ENCODE measurements around the gene SPTBN4.
"Not testable (repeated sequence)": the region's sequence is repeated elsewhere in the genome, so short reads cannot be mapped to it uniquely, and the experiment has no call there.

Gene SPTBN4

DNA sequence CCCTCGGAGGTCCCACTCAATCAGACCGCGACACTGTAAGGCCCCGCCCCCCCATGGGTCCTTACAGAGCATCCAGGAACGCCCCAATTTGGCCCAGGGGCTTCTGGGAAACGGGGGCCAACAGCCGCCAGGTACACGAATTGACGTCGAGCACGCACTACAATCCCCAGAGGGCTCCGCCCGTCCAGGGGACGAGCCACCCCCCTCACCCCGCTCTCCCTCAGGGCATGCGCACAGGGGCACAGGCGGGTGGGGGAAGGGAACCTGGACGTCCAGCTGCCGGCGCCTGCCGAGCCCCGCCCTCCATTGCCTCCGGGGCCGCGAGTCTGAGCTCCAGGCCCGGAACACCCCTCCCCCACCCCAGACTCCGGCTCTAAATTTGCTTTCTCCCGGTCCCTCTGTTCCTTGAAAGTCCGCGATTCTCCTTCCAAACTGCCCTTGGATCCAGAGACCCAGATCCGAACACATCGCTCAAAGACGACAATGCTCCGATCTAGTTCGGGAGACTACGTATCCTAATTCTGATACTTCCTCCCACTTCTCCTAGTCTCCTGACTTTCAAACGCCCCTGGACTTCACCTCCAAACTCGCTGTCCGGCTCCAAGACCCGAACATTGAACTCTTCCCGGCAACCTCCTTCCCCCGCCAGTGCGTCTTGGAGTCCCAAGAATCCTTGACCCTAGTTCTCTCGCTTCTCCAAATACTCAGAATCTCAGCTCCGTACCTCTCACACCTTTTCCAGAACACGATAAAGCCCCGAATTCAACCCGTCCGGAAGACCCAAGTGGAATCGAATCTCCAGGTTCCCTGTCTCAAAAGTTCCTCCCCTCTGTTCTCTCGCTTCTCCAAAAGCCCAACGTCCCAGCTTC, 23.4 kb upstream of the SPTBN4 start:
- Histone ChIP-seq H3K9ac (ENCODE audit: low read depth, low read length) (peak overlapping the region; percentile 99), H3K27me3 (ENCODE audit: control insufficient read depth, insufficient read depth, low read length) (no peaks in the 10 kb centered on the region), H3K4me1 (ENCODE audit: control insufficient read depth, insufficient read depth, low read length) (peaks cover 18% of the 10 kb centered on the region), H3K4me2 (ENCODE audit: low read length) (peak overlapping the region; percentile 95), H3K4me3 (ENCODE audit: low read length) (peak overlapping the region; percentile 99), H3K9me3 (replicated peaks; ENCODE audit: low read length) (no peaks in the 10 kb centered on the region), H3K36me3 (ENCODE audit: insufficient read depth, low read length) (peaks cover 28% of the 10 kb centered on the region)

DNA sequence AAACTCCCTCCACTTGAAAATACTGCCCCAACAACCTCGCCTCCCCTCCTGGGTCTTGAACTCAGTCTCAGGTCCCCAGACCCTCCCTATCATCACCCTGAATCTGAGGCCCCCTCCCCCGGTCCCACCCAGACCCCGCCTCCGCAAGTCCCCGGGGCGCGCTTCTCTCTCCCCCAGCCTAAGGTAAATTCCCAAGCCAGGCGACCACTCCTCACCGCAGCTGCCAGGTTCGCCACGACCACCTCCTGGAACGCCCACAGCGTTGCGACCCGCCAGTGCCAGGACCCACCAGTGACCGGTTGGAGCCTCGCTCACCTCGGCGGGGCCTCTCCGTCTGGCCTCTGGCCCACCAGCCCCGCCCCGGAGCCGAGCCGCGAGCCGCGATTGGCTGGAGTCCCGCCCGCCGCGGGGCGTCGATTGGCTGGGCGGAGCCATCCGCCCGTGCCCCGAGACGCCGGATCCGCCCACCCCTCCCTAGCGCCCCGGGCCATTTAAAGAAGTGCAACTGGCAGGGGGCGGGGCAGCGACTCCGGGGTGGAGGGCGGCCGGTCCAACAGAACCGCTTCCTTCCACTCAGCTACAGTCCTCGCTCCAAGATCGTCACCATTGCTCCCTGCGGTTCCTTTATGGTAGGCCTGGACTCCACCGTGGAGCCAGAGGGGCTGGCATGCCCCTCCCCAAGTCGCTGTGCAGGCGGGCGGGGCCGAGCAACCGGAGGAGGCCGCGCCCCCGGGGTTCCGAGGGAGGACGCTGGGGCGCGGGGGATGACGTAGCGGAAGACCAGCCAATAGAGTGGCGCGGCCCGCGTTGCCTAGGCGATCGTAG, 22.6 kb upstream of the SPTBN4 start, which contains the start of gene SERTAD3:
Gene SERTAD3 (minus strand): TSS at position 336 of the 825 bp plus-strand sequence. CDS start 2,255 bp downstream, outside the sequence.
- H3K4me2 ChIP-seq (ENCODE audit: low read length), result peak within 1 kb of the TSS; percentile 95
- H3K27me3 ChIP-seq (ENCODE audit: control insufficient read depth, insufficient read depth, low read length), result no peaks in the 10 kb centered on the region
- H3K4me1 ChIP-seq (ENCODE audit: control insufficient read depth, insufficient read depth, low read length), result peaks cover 18% of the 10 kb centered on the region
- peak within 1 kb of the TSS; percentile 99 for H3K9ac ChIP-seq (ENCODE audit: low read depth, low read length)
- peak within 1 kb of the TSS; percentile 99 for H3K4me3 ChIP-seq (ENCODE audit: low read length)
- no peaks in the 10 kb centered on the region for H3K9me3 ChIP-seq (replicated peaks; ENCODE audit: low read length)
- H3K36me3 ChIP-seq (ENCODE audit: insufficient read depth, low read length), result peaks cover 32% of the 10 kb centered on the region

DNA sequence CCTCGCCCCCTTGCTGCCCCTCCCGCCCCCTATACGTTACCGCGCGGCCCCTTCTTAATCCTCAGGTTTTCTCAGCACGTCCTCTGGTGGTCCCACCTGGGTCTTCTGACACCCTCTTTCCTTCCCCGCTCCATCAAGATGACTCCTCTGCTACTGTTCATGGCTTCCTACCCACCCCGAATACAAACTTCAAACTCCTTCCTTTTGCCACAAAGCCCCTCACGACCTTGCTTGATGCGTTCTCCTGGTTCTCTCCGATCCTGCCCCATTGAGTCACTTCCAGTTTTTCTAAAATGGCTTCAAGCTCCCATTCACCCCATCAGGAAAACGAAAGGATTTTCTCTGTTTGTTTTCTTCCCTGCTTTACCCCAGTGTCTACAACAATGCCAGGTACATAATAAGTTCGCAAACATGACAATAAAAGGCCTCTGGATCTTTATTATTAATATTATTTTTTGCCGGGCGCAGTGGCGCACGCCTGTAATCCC, 21.9 kb upstream of the SPTBN4 start:
- Histone ChIP-seq H3K9ac (ENCODE audit: low read depth, low read length) (peak overlapping the region; percentile 99), H3K4me2 (ENCODE audit: low read length) (peak overlapping the region; percentile 92)

DNA sequence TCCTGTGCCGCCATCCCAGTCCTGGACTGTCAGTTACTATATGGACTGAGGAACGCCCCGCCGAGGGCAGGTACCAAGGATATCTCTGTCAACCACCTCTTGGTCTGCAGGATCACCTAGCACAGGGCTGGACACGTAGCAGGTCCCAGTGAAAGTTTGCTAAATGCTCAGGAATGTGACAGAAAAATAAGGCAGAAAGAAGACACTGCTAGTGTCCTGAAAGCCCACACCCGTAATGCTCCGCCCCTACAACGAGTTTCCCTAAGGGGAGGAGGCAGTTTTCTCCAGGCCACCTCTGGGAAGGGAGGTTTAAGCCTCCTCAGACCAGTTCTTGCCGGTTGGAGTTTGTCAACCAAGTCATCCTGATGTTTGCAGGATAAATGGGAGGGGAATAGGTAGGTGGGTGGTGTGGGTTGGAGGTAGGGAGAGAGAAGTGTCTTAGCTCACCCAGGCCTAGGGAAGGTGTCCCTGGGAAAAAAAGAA, 21.0 kb upstream of the SPTBN4 start:
- H3K4me1 ChIP-seq (ENCODE audit: control insufficient read depth, insufficient read depth, low read length), result peaks cover 18% of the 10 kb centered on the region
- H3K36me3 ChIP-seq (ENCODE audit: insufficient read depth, low read length), result peaks cover 23% of the 10 kb centered on the region
- no peak overlapping the region for H3K9ac ChIP-seq (ENCODE audit: low read depth, low read length)
- H3K4me2 ChIP-seq (ENCODE audit: low read length), result no peak overlapping the region
- no peaks in the 10 kb centered on the region for H3K27me3 ChIP-seq (ENCODE audit: control insufficient read depth, insufficient read depth, low read length)
- H3K9me3 ChIP-seq (replicated peaks; ENCODE audit: low read length), result no peaks in the 10 kb centered on the region
- no peak overlapping the region for H3K4me3 ChIP-seq (ENCODE audit: low read length)

More for the DNA sequence above, 21.9 kb upstream of the SPTBN4 start:
- Histone ChIP-seq H3K9me3 (replicated peaks; ENCODE audit: low read length) (no peaks in the 10 kb centered on the region), H3K4me1 (ENCODE audit: control insufficient read depth, insufficient read depth, low read length) (peaks cover 18% of the 10 kb centered on the region), H3K27me3 (ENCODE audit: control insufficient read depth, insufficient read depth, low read length) (no peaks in the 10 kb centered on the region), H3K36me3 (ENCODE audit: insufficient read depth, low read length) (peaks cover 32% of the 10 kb centered on the region), H3K4me3 (ENCODE audit: low read length) (peak overlapping the region; percentile 99)

GRCh38 chr19:40446263-40446784, 20.5 kb upstream of the SPTBN4 start:
- Histone ChIP-seq H3K36me3 (ENCODE audit: insufficient read depth, low read length) (peaks cover 18% of the 10 kb centered on the region), H3K4me2 (ENCODE audit: low read length) (no peak overlapping the region), H3K27me3 (ENCODE audit: control insufficient read depth, insufficient read depth, low read length) (no peaks in the 10 kb centered on the region), H3K4me3 (ENCODE audit: low read length) (no peak overlapping the region), H3K9ac (ENCODE audit: low read depth, low read length) (no peak overlapping the region), H3K9me3 (replicated peaks; ENCODE audit: low read length) (no peaks in the 10 kb centered on the region), H3K4me1 (ENCODE audit: control insufficient read depth, insufficient read depth, low read length) (peaks cover 18% of the 10 kb centered on the region)

GRCh38 chr19:40449506-40449905, 17.3 kb upstream of the SPTBN4 start:
- no peaks in the 10 kb centered on the region for H3K9me3 ChIP-seq (replicated peaks; ENCODE audit: low read length)
- H3K36me3 ChIP-seq (ENCODE audit: insufficient read depth, low read length), result peaks cover 3% of the 10 kb centered on the region
- H3K4me1 ChIP-seq (ENCODE audit: control insufficient read depth, insufficient read depth, low read length), result peaks cover 8% of the 10 kb centered on the region
- H3K9ac ChIP-seq (ENCODE audit: low read depth, low read length), result no peak overlapping the region
- no peak overlapping the region for H3K4me3 ChIP-seq (ENCODE audit: low read length)
- H3K27me3 ChIP-seq (ENCODE audit: control insufficient read depth, insufficient read depth, low read length), result no peaks in the 10 kb centered on the region
- H3K4me2 ChIP-seq (ENCODE audit: low read length), result no peak overlapping the region

GRCh38 chr19:40450664-40451063, 16.1 kb upstream of the SPTBN4 start:
- Histone ChIP-seq H3K36me3 (ENCODE audit: insufficient read depth, low read length) (peaks cover 3% of the 10 kb centered on the region), H3K4me1 (ENCODE audit: control insufficient read depth, insufficient read depth, low read length) (peaks cover 4% of the 10 kb centered on the region), H3K27me3 (ENCODE audit: control insufficient read depth, insufficient read depth, low read length) (no peaks in the 10 kb centered on the region), H3K9ac (ENCODE audit: low read depth, low read length) (no peak overlapping the region), H3K4me2 (ENCODE audit: low read length) (no peak overlapping the region), H3K4me3 (ENCODE audit: low read length) (no peak overlapping the region), H3K9me3 (replicated peaks; ENCODE audit: low read length) (no peaks in the 10 kb centered on the region)

DNA sequence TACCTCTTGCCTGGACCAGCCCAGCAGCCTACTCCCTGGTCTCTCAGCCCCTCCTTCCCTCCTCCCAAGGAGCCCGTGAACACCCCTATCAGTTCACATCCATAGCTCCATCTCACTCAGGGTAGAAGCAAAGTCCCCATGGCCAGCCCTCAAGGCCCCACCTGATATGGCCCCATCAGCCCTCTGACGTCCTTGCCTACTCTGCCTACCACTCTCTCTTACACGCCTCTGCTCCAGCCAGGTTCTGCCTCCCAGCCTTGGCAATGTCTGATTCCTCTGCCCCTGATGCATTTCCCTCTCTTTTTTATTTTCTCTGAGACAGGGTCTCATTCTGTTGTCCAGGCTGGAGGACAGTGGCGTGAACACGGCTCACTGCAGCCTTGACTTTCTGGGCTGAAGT, 14.8 kb upstream of the SPTBN4 start:
- Histone ChIP-seq H3K4me2 (ENCODE audit: low read length) (no peak overlapping the region), H3K9me3 (replicated peaks; ENCODE audit: low read length) (no peaks in the 10 kb centered on the region), H3K9ac (ENCODE audit: low read depth, low read length) (no peak overlapping the region), H3K27me3 (ENCODE audit: control insufficient read depth, insufficient read depth, low read length) (no peaks in the 10 kb centered on the region), H3K4me3 (ENCODE audit: low read length) (no peak overlapping the region), H3K4me1 (ENCODE audit: control insufficient read depth, insufficient read depth, low read length) (no peaks in the 10 kb centered on the region), H3K36me3 (ENCODE audit: insufficient read depth, low read length) (peaks cover 3% of the 10 kb centered on the region)

- H3K36me3 ChIP-seq (ENCODE audit: insufficient read depth, low read length), result peaks cover 6% of the 10 kb centered on the region
- no peak overlapping the region for H3K4me3 ChIP-seq (ENCODE audit: low read length)
- H3K9ac ChIP-seq (ENCODE audit: low read depth, low read length), result no peak overlapping the region
- no peaks in the 10 kb centered on the region for H3K27me3 ChIP-seq (ENCODE audit: control insufficient read depth, insufficient read depth, low read length)
- no peaks in the 10 kb centered on the region for H3K9me3 ChIP-seq (replicated peaks; ENCODE audit: low read length)
- H3K4me2 ChIP-seq (ENCODE audit: low read length), result no peak overlapping the region
- no peaks in the 10 kb centered on the region for H3K4me1 ChIP-seq (ENCODE audit: control insufficient read depth, insufficient read depth, low read length)
Measured at GRCh38 chr19:40453151-40453735, 13.6 kb upstream of the SPTBN4 start.

- not testable (repeated sequence) for H3K27me3 ChIP-seq (ENCODE audit: control insufficient read depth, insufficient read depth, low read length); H3K9me3 ChIP-seq (replicated peaks; ENCODE audit: low read length); H3K4me3 ChIP-seq (ENCODE audit: low read length); H3K9ac ChIP-seq (ENCODE audit: low read depth, low read length); H3K36me3 ChIP-seq (ENCODE audit: insufficient read depth, low read length); H3K4me1 ChIP-seq (ENCODE audit: control insufficient read depth, insufficient read depth, low read length); H3K4me2 ChIP-seq (ENCODE audit: low read length)
Measured at GRCh38 chr19:40453943-40454342, 12.9 kb upstream of the SPTBN4 start.

GRCh38 chr19:40457048-40457447, 9.8 kb upstream of the SPTBN4 start:
- no peak overlapping the region for H3K4me2 ChIP-seq (ENCODE audit: low read length)
- no peak overlapping the region for H3K9ac ChIP-seq (ENCODE audit: low read depth, low read length)
- peaks cover 3% of the 10 kb centered on the region for H3K36me3 ChIP-seq (ENCODE audit: insufficient read depth, low read length)
- H3K27me3 ChIP-seq (ENCODE audit: control insufficient read depth, insufficient read depth, low read length), result no peaks in the 10 kb centered on the region
- H3K9me3 ChIP-seq (replicated peaks; ENCODE audit: low read length), result no peaks in the 10 kb centered on the region
- no peaks in the 10 kb centered on the region for H3K4me1 ChIP-seq (ENCODE audit: control insufficient read depth, insufficient read depth, low read length)
- H3K4me3 ChIP-seq (ENCODE audit: low read length), result no peak overlapping the region
